CD4-positive, alpha-beta T cell treated with Interleukin-4 for 1 hour (primary cell): Measurements from ENCODE around the gene POLA2.
A peak's percentile ranks its signal among the peaks of the same experiment; 100 is the strongest.
"Not testable (repeated sequence)": the region's sequence is repeated elsewhere in the genome, so short reads cannot be mapped to it uniquely, and the experiment has no call there.

Experiments
- DNase-seq, 2 donors: peaks; one replicate each; pipeline ENCODE4 v3.0.0-alpha.2; 2020 to 2022

Gene POLA2, protein sequence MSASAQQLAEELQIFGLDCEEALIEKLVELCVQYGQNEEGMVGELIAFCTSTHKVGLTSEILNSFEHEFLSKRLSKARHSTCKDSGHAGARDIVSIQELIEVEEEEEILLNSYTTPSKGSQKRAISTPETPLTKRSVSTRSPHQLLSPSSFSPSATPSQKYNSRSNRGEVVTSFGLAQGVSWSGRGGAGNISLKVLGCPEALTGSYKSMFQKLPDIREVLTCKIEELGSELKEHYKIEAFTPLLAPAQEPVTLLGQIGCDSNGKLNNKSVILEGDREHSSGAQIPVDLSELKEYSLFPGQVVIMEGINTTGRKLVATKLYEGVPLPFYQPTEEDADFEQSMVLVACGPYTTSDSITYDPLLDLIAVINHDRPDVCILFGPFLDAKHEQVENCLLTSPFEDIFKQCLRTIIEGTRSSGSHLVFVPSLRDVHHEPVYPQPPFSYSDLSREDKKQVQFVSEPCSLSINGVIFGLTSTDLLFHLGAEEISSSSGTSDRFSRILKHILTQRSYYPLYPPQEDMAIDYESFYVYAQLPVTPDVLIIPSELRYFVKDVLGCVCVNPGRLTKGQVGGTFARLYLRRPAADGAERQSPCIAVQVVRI

DNA sequence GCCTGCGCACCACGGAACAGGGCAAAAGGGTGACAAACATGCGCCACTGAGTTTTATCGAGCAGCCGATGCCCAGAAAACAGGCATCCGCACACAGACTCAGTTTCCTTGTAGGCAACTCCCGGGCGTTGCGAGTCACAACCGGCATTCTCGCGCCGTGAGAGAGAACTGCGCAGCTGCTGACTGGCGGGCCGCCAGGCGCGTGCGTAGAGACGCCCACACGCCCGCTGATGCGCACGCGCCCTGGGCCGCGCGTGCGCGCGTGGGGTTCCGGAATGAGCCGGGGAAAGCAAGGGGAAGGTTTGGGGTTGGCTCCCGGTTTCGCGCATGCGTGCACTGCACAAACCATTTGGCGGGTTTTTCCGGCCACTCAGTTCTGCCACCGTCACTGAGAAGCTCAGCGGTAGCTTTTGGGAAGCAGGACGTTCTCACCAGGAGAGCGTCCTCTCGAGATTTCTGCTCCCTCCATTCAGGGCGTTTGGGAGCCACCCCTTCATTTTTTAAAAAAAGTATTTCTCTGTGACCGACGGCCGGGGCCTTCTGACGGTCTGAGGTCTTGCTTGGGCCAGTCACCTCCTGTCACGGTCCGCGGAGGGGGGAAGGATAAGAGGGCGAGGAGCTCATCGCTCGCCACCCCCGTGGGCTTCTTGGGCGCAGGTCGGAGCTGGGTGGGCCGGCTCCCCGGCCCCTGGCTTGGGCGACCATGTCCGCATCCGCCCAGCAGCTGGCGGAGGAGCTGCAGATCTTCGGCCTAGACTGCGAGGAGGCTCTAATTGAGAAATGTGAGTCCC lies at the start of gene POLA2:
Gene POLA2 (plus strand): TSS at position 372 of the 790 bp plus-strand sequence. CDS start 331 bp downstream, at position 703.
- peak; percentile 96 to 97 for DNase-seq

DNA sequence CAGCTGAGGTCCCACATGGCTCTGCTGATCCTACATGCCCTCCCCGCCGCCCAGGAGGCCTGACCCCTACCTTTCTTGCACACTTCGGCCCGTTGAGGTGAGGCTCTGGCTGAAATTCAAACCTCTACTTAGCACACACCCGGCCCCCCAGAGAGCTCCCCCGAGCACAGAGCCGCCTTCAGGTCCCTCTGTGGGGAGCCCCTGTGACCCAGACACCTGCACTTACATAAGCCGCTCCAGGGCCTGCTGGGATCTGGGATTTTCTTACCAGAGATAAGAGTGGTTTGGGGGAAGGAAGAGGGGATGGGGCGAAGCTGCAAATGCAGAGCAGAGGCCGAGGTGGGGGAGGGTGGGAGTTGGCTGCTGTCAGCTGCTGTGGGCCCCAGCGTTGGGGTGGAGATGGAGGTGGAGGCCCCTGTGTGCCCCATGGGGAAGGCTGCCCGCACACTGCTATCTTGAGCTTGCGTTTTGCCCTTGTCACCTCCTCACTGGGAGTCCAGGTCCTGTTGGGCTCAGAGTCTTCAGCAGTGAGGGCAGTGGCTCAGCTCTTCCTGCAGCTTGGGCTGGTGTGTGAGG lies 49.4 kb upstream of the POLA2 start:
- DNase-seq, result no peak

DNA sequence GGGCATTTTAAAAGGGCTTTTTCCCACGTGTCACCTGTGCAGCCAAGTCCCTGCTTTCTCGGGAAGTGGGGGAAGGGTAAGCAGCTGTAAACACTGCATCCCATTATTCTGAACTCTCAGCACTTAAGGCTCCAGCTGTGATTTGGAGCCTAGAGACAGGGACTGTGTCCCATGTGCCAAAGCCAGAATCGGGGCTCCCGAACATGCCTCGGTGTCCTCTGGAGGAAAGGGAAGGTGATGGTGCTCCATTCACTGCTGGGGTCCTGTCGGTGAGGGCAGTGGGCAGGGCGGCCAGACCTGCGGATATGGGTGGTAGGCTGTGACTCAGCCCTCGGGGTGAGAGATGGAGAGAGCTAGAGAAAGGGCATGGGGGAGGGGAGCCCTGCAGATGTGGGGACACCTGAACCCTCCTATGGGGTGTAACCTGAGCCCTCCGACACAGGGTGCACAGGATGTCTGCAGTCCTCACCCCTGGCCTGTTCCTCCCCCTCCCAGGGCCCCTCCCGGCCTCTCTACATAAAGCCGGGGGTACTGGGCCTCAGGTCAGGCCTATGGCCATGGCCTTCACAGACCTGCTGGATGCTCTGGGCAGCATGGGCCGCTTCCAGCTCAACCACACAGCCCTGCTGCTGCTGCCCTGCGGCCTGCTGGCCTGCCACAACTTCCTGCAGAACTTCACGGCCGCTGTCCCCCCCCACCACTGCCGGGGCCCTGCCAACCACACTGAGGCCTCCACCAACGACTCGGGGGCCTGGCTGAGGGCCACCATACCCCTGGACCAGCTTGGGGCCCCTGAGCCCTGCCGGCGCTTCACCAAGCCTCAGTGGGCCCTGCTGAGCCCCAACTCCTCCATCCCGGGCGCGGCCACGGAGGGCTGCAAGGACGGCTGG lies 48.2 kb upstream of the POLA2 start:
- no peak for DNase-seq

DNA sequence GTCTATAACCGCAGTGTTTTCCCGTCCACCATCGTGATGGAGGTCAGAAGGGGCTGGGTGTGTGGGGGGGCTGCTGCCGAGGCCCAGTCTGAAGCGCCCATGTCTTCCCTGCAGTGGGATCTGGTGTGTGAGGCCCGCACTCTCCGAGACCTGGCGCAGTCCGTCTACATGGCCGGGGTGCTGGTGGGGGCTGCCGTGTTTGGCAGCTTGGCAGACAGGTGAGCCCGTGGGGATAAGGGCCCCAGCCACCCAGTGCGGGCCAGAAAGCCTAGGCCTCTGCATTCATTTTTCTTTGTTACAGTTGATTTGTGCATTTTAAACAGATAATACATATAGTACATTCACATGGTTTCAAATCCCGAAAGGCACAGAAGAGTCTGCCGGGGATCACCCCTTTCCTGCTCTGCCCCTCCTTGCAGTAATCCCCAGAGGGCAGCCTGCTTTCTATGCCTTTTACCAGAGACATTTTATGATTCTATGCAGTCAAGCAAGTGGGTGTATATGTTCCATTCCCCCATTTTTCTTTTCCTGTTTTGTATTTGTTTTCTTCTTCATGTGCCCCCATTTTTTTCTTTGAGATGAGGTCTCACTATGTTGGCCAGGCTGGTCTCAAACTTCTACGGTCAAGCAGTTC lies 47.4 kb upstream of the POLA2 start:
- DNase-seq, result no peak

DNA sequence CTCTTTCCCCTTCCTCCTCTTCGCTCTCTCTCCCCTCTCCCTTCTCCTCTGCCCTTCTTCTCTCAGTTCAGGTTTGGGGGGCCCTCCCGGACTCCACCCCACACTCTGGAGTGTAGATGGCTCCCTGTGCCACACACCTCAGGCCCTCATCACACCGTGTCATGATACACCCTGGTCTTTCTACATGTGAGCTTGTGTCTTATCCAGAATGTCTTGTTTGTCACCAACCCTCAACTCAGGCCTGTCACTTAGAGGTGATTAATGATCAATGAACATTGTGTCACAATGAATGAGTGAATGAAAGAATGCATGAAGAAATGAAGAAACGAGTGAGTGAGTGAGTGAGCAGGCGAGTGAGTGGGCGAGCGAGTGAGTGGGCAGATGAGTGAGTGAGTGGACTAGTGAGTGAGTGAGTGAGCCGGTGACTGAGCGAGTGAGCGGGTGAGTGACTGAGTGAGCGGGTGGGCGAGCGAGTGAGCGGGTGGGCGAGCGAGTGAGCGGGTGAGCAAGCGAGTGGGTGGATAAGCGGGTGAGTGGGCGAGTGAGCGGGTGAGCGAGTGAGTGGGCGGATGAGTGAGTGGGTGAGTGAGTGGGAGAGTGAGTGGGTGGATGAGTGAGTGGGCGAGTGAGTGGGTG lies 46.2 kb upstream of the POLA2 start:
- DNase-seq, result no peak

DNA sequence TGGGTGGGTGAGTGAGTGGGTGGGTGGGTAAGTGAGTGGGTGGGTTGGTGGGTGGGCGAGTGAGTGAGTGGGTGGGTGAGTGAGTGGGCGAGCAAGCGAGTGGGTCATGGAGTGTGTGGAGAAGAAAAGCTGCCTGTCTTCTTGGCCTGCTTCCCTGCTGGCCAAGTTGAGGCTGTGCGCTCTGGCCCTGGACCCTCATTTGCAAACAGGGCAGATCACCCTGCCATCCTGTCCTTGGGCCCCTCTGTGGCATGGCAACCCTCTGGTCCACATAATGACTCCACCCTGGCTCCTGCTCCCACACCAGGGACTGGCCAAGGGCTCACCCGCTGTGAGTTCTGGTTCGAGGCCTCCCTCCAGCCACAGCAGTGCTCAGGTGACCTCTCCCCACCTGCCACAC lies 44.9 kb upstream of the POLA2 start:
- DNase-seq, result no peak

DNA sequence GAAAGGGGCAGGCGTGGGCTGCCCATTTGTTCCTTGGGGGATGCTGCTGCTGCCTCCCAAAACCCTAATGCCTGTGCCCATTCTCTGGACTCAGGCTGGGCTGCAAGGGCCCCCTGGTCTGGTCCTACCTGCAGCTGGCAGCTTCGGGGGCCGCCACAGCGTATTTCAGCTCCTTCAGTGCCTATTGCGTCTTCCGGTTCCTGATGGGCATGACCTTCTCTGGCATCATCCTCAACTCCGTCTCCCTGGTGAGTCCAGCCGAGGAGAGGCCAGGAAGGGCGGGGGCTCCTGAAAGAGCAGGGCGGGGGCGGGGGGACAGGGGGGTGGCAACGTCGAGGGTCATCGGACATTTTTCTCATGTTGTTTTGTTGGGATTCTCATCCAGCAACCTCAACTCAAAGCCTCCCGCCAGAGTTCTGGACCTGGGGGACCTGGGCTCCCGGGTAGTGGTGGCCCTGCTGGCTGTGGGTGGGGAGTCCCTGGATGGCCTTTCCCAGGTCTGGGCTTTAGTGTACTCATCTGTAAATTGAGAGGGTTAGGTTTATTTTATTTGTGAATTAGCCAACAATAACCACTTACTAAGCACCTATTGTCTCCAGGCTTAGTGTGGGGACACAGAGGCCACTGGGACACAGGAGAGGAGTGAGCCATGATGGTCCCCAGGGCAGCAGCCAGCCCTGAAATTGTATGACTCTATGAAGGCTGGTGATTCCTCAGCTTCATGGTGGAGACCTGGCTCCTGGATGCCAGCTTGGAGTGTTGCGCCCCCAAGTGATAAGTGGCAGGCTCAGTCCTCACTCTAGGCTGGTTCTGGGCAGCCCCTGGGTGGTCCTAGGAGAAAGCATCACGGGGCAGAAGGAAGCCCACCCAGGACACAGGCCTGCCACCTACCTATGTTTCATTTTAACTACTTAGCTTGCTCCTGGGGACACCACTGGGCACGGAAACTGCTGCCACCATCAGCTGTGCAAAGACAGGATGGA lies 44.0 kb upstream of the POLA2 start:
- no peak for DNase-seq

DNA sequence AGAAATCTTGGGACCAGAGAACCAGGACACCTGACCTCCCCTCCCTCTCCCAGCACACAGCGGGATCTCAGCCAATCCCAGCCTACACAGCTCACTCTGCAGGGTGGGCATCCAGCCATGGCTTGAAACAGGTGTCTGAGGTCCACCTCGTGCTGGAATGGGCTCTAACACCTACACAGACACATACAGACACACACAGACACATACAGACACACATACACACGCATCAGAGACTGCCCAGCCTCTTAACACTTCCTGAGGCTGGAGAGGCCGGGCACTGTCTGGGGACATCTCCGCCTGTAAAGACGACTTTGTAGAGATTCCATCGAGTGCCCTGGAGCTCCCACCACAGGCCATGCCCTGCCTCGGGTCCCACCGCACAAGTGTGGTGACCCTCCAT lies 43.3 kb upstream of the POLA2 start:
- DNase-seq, result no peak

DNA sequence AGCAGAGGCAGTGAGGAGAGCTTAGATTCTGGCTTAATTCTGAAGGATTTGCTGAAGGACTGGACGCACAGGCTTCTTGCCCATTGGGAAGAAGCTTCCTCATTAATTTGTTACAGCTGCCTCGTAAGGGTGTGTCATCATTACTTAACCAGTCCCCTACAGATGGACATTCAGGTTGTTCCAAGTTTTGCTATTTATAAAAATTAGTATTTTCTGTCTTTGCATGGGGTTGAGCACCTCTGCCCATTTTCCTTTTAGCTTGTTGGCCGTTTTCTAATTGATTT lies 41.9 kb upstream of the POLA2 start:
- no peak for DNase-seq

DNA sequence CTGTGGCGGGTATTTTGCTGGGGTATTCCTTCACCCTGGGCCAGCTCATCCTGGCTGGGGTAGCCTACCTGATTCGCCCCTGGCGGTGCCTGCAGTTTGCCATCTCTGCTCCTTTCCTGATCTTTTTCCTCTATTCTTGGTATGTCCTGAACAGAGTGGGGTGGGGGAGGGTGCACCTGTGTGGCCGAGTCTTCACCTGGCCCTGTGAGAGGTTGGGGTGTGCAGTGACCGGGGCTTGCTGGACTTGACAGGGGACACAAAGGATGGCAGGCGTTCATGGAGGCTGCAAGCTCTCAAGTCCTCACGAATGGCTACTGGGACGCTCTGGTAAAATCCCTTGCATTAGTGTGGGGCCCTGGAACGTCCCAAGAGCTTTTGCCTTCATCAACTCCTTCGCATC lies 40.7 kb upstream of the POLA2 start:
- DNase-seq, result no peak

DNA sequence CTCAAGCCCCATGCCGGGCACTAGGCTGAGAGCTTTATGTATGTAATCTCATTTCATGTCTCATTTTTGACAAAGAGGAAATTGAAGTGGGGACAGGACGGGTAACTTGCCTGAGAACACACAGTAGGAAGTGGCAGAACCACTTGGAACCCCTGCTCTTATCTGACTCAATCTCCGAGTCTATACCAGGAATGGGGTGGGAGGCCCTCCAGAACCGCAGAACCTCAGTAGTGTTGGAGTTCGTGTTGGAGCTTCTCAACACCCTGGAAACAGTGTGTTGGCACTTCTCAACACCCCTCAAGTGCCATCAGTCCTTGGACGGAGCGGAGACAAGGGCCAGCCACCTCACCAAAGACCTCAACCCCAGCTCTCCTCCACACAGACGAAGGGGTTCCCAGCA lies 38.8 kb upstream of the POLA2 start:
- no peak for DNase-seq

DNA sequence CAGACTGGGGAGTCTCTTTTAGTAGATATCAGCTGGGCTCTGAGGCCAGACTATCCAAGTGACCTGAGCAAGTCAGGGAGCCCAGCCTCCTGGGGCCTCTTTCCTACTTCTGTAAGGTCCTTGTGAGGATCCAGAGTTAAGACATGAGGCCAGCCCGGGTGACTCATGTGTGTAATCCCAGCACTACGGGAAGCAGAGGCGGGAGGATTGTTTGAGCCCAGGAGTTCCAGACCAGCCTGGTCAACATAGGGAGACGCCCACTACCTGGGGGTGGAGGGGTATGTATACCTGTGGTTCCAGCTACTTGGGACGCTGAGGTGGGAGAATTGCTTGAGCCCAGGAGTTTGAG lies 36.9 kb upstream of the POLA2 start:
- DNase-seq, result no peak

DNA sequence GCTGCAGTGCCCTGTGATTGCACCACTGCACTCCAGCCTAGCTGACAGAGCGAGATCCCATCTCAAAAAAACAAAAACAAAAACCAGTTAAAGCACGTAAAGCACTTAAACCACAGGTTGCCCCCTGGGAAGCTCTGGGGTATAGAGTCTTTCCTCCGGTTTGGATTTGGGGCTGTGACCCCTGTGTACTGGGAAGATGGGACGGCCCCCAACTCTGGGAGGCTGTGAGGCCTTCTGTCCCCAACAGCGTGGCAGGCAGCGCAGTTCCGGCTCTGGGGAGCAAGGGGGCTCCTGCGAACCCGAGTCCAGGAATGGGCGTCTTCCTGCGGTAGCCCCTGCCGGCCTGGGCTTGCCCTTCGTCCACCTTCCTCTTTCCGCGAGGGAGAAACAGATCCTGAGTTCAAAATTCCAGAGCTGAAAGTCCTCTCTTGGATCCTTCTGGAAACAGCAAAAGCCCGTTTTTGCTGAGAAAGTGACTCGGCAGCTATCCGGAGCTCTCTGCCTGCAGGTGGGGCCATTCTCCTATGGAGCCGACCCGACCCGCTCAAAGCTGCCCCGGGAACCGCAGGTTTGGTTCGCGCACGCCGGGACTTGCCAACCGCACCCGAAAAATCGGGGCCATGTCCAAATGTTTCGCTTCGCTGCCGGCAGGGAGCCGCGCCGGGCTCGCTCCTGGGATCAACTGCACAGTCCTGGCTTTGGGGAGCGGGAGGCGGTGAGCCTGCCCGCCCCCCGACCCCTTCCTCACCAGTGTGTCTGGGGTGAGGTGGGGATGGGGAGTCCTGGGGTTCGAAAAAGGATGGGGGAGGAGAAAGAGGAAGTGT lies 36.3 kb upstream of the POLA2 start:
- DNase-seq, result peak; percentile 55 to 58

DNA sequence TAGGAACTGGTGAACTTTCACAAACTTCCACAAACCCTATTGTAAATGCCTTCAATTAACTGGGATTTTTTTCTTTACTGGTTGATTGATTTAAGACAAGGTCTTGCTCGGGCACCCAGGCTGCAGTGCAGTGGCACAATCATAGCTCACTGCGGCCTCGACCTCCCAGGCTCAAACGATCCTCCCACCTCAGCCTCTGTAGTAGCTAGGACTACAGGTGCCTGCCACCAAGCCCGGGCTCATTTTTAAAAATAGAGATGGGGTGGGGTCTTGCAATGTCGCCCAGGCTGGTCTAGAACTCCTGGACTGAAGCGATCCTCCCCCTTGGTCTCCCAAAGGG lies 35.7 kb upstream of the POLA2 start:
- DNase-seq, result no peak

DNA sequence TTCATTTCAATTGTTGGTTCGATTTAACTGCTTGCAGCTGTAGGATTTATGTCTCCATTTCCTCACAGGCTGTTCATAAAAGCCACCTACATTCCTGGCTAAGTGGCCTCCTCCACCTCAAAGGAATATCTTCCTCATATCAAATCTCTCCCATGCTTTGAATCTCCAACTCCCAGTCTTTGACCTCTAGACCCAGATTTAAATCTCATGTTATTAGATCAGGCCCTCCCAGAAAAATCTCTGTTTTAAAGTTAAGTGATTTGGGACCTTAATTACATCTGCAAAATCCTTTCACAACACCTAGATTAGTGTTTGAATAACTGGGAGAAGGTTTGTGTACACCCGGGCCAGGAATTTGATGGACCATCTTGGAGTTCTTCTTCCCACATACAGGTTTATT lies 33.9 kb upstream of the POLA2 start:
- no peak for DNase-seq

DNA sequence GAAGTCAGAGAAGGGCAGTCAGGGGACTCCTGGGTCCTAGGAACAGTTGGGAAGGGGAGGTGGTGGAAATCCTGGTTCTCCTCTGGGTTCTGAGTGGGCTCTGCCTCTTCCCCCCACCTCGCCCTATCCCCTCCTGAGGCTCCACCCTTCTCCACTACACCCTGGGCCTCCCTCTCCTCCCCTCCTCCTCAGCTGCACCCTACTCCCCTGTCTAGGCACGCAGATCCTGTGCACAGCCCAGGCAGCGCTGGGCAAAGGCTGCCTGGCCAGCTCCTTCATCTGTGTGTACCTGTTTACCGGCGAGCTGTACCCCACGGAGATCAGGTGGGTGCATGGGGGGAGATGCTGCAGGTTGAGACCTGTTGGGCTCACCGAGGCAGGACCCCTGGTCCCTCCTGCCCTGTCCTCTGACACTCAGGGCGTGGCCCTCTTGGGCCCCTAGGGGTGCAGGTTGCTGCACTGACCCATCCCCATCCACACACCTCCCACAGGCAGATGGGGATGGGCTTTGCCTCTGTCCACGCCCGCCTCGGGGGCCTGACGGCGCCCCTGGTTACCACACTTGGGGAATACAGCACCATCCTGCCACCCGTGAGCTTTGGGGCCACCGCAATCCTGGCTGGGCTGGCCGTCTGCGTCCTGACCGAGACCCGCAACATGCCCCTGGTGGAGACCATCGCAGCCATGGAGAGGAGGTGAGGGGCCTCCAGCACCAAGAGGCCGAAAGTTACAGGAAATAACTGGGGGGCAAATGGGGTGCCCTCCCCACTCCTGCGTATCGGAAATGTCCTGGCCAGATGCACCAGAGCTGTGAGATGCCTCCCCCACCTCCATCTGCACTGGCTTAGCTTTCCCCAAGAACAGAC lies 25.3 kb upstream of the POLA2 start:
- no peak for DNase-seq

DNA sequence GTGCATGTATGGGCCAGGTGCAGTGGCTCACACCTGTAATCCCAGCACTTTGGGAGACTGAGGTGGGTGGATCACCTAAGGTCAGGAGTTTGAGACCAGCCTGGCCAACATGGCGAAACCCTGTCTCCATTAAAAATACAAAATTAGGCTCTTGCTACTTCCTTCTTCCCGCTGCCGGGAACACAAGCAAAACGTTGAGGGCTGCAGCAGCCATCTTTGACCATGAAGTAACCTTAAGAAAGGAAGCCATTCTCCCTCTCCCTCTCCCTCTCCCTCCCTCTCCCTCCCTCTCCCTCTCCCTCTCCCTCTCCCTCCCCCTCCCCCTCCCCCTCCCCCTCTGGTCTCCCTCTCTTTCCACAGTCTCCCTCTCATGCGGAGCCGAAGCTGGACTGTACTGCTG lies 23.5 kb upstream of the POLA2 start:
- not testable (repeated sequence) for DNase-seq

DNA sequence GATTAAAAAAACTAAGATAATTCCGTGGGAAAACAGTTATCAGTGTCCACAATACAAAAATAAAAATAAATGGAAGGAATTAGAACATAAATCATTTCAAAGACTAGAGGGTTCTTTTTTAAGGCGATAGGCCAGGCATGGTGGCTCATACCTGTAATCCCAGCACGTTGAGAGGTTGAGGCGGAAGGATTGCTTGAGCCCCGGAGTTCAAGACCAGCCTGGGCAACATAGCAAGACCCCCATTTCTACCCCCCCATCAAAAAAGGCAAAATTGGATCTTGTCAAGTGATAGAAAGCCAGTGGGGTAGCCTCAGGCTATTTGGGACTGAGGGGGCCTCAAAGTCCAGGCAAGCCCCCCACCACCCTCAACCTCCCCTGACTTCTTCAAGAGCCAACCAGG lies 20.6 kb upstream of the POLA2 start:
- no peak for DNase-seq

DNA sequence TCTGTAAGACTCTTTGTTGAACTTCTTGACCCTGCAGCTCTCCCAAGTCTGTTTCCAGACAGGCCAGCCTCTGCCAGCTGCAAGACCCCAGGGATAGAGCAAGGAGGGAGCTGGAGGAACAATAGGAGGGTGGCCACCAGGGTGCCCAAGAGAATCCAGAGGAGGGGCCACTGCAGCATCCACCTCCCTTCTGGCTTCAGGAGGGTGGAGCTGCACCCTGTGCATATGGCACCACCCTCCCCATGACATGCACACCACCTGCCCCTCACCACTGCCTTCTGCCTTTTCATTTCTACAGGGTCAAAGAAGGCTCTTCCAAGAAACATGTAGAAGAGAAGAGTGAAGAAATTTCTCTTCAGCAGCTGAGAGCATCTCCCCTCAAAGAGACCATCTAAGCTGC lies 20.1 kb upstream of the POLA2 start:
- no peak for DNase-seq
